ENCODE measurements around the gene AFF2.

Gene AFF2

GRCh38 chrX:149010013-149010852 lies 509.8 kb downstream of the AFF2 start:
- no peak for DNase-seq (ENCODE audit: low read depth)

DNA sequence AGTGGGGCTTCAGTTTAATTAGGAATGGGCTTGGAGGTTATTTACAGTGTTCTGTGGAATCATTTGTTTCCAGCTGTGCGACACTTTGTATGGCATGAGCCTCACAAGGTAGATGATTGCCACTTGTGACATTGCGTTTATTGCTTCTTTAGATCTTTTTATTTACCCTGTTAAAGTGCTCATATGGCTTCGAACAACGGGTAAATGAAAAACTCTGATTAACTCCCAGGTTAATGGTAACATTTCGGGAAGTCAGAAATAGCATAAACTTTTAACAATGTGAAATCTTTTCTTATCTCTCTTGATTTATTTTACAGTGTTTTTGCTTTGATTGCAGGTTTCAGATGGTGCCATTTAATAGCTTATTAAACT lies 510.4 kb downstream of the AFF2 start:
- no peak for DNase-seq (ENCODE audit: low read depth)

DNA sequence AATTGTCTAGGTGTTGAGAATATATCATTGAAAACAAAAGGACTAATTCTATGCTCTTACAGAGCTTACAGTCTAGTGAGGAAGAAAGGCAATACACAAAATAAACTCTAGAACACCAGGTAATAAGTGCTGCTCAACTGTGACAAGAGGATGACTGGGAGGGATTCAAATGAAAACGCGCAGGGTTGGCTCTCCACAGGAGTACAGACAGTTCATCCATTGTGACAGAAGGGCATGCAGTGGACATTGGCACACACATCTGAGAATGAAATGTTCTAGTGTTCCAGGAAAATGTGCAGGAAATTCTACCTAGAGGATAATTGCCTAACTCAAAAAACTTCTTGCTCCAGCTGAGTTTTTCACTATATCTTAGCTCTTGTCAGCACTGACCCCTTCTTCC lies 512.7 kb downstream of the AFF2 start:
- no peak for DNase-seq (ENCODE audit: low read depth)

GRCh38 chrX:149021159-149021558 lies 520.7 kb downstream of the AFF2 start:
- no peak for DNase-seq (ENCODE audit: low read depth)

DNA sequence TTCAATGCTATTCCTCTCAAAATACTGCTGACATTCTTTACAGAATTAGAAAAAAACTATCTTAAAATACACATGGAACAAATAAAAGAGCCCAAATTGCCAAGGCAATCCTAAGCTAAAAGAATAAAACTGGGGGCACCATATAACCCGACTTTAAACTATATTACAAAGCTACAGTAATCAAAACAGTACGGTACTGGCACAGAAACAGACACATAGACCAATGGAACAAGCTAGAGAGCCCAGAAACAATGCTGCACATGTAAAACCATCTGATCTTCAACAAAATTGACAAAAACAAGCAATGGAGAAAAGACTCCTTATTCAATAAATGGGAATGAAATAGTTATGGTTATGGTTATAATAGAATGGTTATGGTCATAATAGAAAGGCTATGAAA lies 522.1 kb downstream of the AFF2 start:
- DNase-seq (ENCODE audit: low read depth) = no peak

- DNase-seq (ENCODE audit: low read depth) = no peak
Measured at GRCh38 chrX:149032449-149032848, 532.0 kb downstream of the AFF2 start.

DNA sequence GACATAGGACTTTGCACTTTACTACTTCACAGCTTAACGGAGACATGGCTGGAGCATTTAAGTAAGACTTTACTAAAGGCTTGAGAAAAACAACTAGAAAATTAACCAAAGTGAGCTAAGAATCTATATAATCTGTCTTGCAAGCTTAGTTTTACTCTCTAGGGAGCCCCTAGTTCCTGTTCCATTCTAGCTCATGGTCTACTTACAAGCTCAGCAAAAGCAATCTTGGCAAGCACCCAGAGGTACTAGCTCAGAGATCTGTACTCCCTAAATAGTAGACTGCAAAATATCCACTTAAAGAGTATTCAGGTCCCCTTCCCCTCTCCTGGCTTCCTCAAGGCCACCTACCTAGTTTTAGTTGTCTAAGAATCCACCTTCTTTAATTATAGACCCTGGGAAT lies 535.7 kb downstream of the AFF2 start:
- no peak for DNase-seq (ENCODE audit: low read depth)

DNA sequence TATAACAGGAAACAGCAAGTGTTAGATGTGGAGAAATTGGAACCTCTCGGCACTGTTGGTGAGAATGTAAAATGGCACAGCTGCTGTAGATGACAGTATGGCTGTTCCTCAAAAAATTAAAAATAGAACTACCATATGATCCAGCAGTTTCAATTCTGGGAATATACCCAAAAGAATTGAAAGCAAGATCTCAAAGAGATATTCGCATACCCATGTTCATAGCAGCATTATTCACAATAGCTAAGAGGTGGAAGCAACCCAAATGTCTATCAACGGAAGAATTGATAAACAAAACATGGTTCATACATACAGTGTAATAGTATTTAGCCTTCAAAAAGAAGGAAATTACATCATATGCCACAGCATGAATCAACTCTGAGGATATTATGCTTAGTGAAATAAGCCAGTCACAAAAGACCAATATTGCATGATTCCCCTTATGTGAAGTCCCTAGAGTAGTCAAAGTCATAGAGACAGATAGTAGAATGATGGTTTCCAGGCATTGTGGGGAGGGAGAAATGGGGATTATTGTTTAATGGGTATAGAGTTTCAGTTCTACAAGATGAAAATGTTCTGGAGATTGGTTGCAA lies 537.0 kb downstream of the AFF2 start:
- DNase-seq (ENCODE audit: low read depth) = no peak

- no peak for DNase-seq (ENCODE audit: low read depth)
Measured at GRCh38 chrX:149039057-149039456, 538.6 kb downstream of the AFF2 start.

- DNase-seq (ENCODE audit: low read depth) = no peak
Measured at GRCh38 chrX:149040873-149041535, 540.6 kb downstream of the AFF2 start.

GRCh38 chrX:149043401-149043800 lies 543.0 kb downstream of the AFF2 start:
- DNase-seq (ENCODE audit: low read depth) = no peak

DNA sequence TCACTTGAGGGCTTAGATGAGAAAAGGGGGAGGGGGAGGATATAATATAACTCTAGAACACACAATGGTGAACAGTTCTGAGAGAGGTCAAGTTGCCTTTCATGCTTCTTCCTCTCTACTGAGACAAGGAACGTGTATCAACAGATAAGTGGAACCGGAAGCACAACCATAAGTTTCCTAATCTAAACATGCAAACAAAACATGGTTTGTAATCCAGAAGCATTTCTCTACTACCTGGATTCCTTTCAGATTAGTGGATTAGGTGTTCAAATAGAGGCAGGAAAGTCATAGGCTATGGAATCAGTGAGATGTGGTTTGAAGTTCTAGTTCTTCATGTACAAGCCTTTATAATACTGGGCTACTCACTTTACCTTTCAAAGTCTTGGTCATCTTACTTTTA lies 544.1 kb downstream of the AFF2 start:
- no peak for DNase-seq (ENCODE audit: low read depth)

GRCh38 chrX:149045645-149046210 lies 545.3 kb downstream of the AFF2 start:
- DNase-seq (ENCODE audit: low read depth) = no peak
